GM19397 (cell line): ENCODE results near the gene ARID4A.
"Not testable (repeated sequence)": the region's sequence is repeated elsewhere in the genome, so short reads cannot be mapped to it uniquely, and the experiment has no call there.

Experiments
- ATAC-seq: cut with Tn5 transposase; IDR thresholded peaks from one replicate; pipeline ENCODE4 v1.9.1; 2021; ENCODE audit warnings: mild to moderate bottlenecking, moderate library complexity; ENCODE audit not compliant: unreplicated experiment

The ARID4A gene

GRCh38 chr14:58298477-58299400 is at the start of gene ARID4A:
Gene ARID4A, plus strand, starts transcription at chr14:58298555. Its CDS starts 1,300 bp downstream, at chr14:58299855.
- no peak for ATAC-seq

DNA sequence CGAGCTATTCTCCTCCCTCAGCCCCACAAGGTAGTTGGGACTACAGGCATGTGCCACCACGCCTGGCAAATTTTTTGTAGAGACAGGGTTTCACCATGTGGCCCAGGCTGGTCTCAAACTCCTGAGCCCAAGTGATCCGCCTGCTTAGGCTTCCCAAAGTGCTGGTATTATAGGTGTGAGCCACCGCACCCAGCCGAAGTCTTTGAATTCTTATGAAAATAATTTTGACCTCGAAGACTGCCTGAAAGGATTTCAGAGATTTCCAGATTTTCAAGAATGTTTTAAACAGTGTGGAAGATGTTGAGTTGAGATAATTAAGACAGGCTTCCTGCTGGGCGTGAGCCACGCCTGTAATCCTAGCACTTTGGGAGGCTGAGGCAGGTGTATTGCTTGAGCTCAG is 48.7 kb upstream of the ARID4A start:
- ATAC-seq = no peak

DNA sequence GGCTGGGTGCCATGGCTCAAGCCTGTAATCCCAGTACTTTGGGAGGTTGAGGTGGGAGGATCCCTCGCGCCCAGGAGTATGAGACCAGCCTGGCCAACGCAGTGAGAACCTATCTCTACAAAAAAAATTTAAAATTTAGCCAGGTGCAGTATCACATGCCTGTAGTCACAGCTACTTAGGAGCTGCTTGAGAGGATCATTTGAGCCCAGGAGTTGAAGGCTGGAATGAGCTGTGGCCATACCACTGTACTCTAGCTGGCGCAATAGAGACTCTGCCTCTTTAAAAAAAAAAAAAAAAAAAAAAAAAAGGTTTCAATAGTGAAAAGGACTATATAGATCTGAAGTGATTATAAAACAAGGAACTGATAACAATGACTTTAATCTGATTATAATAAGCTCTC is 40.2 kb upstream of the ARID4A start:
- no peak for ATAC-seq

DNA sequence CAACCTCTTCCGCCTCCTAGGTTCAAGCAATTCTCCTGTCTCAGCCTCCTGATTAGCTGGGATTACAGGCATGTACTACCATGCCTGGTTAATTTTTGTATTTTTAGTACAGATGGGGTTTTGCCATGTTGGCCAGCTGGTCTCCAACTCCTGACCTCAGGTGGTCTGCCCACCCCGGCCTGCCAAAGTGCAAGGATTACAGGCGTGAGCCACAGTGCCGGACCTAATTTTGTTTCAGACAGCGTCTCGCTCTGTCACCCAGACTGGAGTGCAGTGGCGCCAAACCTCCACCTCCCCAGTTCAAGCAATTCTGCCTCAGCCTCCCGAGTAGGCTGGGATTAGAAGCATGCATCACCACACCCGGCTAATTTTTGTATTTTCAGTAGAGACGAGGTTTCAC is 36.4 kb upstream of the ARID4A start:
- not testable (repeated sequence) for ATAC-seq

- no peak for ATAC-seq
These were observed 33.0 kb upstream of the ARID4A start for GRCh38 chr14:58265401-58265800.

- ATAC-seq = no peak
These were observed 27.7 kb upstream of the ARID4A start for GRCh38 chr14:58270628-58271027.

DNA sequence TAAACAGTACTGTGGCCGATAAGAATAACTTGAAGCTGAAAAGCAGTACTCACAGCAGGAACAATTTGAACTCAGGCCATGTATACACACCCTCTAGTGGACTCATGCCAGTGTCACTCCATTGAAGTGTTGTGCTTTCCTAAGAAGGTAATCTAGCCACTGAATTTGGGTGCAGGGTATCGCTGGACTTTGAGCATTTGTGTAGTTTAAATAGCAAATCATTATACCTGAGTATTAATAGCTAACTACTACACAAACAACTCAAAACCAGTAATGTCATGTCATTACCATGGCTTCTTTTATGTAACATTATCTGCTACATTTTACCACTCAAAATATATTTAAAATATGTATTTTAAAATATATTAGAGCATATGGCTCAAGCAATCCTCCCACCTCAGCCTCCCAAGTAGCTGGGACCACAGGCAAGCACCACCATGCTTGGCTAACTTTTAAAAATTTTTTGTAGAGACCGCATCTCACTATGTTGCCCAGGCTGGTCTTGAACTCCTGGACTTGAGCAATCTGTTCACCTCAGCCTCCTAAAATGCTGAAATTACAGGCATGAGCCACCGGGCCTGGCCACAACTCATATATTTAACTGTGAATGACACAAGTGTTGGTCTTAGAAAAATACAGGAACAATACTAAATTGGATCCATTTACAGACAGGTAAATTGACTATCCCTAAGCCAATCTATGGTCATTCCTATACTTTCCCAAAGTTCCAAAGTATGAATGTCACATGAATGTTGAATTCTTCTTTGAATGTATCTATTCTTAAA is 25.6 kb upstream of the ARID4A start:
- ATAC-seq = no peak

DNA sequence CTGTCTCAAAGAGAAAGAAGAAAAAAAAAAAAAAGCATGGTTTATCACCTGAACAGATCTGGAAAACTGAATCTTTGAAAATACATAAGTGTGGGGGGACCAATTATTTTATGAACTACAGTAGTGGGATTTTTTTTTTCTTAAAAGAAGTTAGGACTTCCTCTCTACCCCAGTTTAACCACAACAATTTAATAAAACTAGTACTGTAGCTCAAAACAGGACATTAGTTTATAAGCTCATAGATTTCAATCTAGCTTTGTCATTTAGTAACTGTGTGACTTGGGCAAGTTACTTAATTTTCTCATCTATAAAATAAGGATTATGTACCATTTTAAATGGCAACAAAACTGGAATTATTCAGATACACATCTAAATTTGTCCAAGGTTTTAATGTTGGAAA is 23.5 kb upstream of the ARID4A start:
- ATAC-seq = no peak

- no peak for ATAC-seq
These were observed 22.7 kb upstream of the ARID4A start for GRCh38 chr14:58275527-58276190.

GRCh38 chr14:58276208-58276607 is 22.1 kb upstream of the ARID4A start:
- no peak for ATAC-seq

DNA sequence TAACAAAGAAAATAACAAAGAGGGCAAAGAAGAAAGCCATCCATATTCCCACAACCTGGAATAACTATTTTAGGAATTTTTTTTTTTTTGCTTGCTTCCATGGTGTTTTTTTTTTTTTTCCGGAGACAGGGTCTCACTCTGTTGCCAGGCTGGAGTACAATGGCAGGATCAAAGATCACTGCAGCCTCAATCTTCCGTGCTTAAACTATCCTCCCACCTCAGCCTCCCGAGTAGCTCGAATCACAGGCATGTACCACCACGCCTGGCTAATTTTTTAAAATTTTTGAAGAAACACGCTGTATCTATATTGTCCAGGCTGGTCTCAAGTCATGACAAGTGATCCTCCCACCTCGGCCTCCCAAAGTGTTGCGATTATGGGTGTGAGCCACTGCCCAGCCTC is 20.2 kb upstream of the ARID4A start:
- ATAC-seq = no peak

DNA sequence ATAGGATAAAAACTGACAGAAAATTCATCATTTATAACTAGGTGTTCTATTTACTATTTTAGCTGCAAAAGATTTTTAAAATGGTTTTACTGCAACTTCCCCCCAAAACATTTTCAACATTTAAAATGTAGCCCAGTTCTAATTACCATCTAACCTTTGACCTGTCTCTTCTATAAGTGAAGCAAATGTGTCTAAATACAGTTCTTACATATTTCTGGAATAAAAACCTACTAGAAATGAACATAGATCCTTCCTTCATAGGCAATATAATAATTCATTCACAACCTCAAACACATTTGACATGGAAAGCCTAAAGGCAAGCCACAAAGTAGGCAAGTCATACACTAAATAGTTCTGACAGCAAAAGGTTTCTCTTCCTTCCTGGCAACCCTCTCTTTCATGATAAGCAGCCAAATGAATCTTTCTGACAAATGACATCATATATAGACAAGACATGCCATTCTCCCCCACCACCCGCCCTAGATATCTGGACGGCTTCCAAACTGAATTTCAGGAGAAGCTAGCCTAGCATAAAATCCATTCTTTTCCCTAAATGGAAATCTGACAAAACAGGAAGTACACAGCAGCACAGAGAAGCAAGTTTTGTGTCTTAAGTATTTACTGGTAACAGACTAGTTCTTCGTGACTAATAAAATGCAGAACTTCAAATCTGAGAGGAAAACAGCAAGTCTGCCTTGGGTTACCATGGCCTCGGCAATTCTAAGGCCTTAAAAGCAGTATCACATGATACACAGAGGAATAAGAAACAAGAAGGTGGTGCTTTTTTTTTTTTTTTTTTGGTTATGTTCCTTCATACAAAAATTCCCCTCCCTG is 17.2 kb upstream of the ARID4A start:
- no peak for ATAC-seq

- ATAC-seq = no peak
These were observed 16.4 kb upstream of the ARID4A start for GRCh38 chr14:58281969-58282368.

DNA sequence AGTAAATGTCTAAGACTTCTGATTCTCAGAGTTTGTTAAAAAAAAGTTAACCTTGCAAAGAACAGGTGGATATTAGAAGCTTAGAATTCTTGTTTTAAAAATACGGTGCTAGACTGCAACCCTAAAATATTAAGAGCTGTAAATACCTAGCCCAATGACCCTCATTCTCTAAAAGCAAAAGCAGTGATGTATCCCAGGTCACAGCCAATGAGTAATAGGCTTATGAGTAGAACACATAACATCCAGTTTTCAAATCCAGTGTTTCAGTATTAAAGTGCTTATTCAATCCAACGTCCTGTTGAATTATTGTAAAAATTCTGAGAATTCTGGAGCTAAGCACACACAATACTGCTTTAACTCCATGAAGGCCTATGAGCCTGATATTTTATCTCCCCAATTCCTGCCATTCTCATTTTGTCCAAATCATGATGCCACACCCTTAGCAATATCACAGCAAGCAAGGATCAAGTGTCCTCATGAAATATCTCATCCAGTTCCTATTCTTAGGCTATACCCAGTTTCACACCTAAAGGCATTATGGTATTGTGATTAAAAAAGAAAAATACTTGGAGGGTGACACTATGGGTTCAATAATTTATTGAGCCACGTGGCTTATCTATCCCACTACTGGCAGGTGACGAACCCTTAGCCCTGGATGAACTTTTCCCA is 15.3 kb upstream of the ARID4A start:
- ATAC-seq = no peak

DNA sequence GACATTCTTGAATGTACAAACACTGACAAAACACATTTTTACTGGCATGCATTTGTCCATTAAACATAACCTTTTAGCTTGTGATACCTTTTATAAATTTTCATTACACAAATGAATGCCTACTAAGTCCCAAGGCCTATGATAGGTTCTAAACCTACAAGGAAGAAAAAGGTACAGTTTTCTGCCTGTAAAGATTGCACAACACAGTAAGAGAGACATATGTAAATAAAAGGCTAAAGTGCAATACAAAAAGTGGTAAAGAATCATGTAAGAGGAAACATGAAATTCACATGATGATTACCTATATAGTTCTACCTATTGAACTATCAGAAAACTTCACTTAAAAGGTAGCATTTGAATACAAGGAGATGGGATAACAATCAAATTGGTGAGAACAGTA is 14.6 kb upstream of the ARID4A start:
- no peak for ATAC-seq

DNA sequence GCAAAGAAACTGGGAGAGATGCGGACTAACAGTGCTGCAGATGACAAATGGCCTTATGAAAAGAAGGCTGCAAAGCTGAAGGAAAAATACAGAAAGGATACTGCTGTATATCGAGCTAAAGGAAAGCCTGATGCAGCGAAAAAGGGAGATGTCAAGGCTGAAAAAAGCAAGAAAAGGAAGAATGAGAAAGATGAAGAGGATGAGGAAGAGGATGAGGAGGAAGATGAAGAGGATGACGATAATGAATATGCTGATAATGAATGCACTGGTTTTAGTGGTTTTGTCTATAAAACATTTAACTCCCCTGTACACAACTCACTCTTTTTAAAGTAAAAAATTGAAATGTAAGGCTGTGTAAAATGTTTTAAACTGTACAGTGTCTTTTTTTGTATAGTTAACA is 13.2 kb upstream of the ARID4A start:
- no peak for ATAC-seq

GRCh38 chr14:58287607-58288042 is 10.7 kb upstream of the ARID4A start:
- ATAC-seq = no peak

- ATAC-seq = no peak
These were observed 10.1 kb upstream of the ARID4A start for GRCh38 chr14:58288106-58288792.

DNA sequence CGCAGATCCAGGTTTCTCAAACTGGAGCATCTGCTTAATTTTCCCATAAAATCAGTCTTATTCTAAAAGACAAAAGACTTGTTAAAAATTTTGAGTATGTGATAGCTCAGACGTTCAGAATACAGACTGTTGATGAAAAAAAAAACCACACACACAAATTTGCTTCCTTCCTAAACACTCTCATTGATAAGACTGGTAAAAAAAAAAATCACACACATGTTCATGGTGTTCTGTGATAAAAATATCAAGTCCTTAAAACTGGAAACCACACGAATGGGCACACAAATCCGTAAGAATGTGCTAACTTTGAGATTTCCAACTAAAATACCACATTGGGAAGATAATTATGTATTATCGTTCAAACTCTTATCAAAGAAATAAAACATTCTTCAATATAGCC is 6.7 kb upstream of the ARID4A start:
- ATAC-seq = no peak
